OCI-LY1 (cell line): ENCODE results near the gene MRPL41.

Source experiments
- CTCF ChIP-seq: fragments of 200-600 bp; sonication (generic), shearing (Covaris generic); IDR thresholded peaks from 2 replicates; pipeline ENCODE4 v1.5.1; 2017; ENCODE audit warnings: mild to moderate bottlenecking, antibody characterized with exemption, low read length, moderate library complexity, mixed read lengths
- EZH2 ChIP-seq: fragments of 200-600 bp; sonication (generic), shearing (Covaris generic); IDR thresholded peaks from 2 replicates; pipeline ENCODE4 v1.8.0; 2017; ENCODE audit warnings: borderline replicate concordance, mixed run types, mild to moderate bottlenecking, antibody characterized with exemption, low read length, moderate library complexity, mixed read lengths

- TF ChIP-seq CTCF (peak; percentile 81), EZH2 (no peak)
These were observed 27.0 kb downstream of the MRPL41 start, which contains the start of gene DPH7 for GRCh38 chr9:137578518-137579258.
